Chondrocyte (in vitro differentiated cells): ENCODE data around the gene SRCIN1. TPM values are rescaled to one million over a fixed set of nuclear protein-coding genes. Genes with fewer than 3 reads are reported as not detected.
A peak's percentile ranks its signal among the peaks of the same experiment; 100 is the strongest.

Source experiments
- DNase-seq: peaks from one replicate; pipeline ENCODE4 v3.0.0; 2021; ENCODE audit warnings: mixed read lengths, low spot score
- H3K27ac Mint-ChIP-seq: one replicate; pipeline ENCODE4 v1.8.0; 2021; ENCODE audit warnings: mild to moderate bottlenecking, moderate library complexity, mixed read lengths; ENCODE audit not compliant: unreplicated experiment
- H3K27me3 Mint-ChIP-seq: 2 replicates; pipeline ENCODE4 v1.8.0; 2021; ENCODE audit warnings: low read depth, mixed read lengths
- H3K36me3 Mint-ChIP-seq: 2 replicates; pipeline ENCODE4 v1.8.0; 2021; ENCODE audit warnings: low read depth, mixed read lengths
- H3K4me1 Mint-ChIP-seq: 2 replicates; pipeline ENCODE4 v1.8.0; 2021; ENCODE audit warnings: low read depth, mild to moderate bottlenecking, mixed read lengths
- H3K4me3 Mint-ChIP-seq: one replicate; pipeline ENCODE4 v1.8.0; 2021; ENCODE audit warnings: mild to moderate bottlenecking, moderate library complexity, mixed read lengths; ENCODE audit not compliant: unreplicated experiment
- H3K9me3 Mint-ChIP-seq: 2 replicates; pipeline ENCODE4 v1.8.0; 2021; ENCODE audit warnings: low read depth, mixed read lengths
- total RNA-seq: library from RNA; stranded (reverse); gene quantifications from 3 replicates; pipeline ENCODE4 v1.2.1, GENCODE V29; 2021
- TF ChIP-seq, protein P1 (sequence below): fragments of 200-600 bp; sonication (generic); IDR thresholded peaks from 2 replicates; pipeline ENCODE4 v1.5.0; 2021; ENCODE audit warnings: antibody characterized with exemption, mild to moderate bottlenecking, moderate library complexity

Gene SRCIN1
- total RNA-seq, 1 donor from 2014 or later: 0.30 TPM

GRCh38 chr17:38577244-38577643, 28.5 kb downstream of the SRCIN1 start:
- Mint-ChIP-seq H3K27me3 (peaks cover 53% of the 10 kb centered on the region), H3K36me3 (no peaks in the 10 kb centered on the region), H3K9me3 (no peaks in the 10 kb centered on the region), H3K4me1 (peaks cover 31% of the 10 kb centered on the region), H3K4me3 (no peak overlapping the region), H3K27ac (no peak overlapping the region)
- DNase-seq: no peak
- TF ChIP-seq, protein P1, sequence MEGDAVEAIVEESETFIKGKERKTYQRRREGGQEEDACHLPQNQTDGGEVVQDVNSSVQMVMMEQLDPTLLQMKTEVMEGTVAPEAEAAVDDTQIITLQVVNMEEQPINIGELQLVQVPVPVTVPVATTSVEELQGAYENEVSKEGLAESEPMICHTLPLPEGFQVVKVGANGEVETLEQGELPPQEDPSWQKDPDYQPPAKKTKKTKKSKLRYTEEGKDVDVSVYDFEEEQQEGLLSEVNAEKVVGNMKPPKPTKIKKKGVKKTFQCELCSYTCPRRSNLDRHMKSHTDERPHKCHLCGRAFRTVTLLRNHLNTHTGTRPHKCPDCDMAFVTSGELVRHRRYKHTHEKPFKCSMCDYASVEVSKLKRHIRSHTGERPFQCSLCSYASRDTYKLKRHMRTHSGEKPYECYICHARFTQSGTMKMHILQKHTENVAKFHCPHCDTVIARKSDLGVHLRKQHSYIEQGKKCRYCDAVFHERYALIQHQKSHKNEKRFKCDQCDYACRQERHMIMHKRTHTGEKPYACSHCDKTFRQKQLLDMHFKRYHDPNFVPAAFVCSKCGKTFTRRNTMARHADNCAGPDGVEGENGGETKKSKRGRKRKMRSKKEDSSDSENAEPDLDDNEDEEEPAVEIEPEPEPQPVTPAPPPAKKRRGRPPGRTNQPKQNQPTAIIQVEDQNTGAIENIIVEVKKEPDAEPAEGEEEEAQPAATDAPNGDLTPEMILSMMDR: no peak

DNA sequence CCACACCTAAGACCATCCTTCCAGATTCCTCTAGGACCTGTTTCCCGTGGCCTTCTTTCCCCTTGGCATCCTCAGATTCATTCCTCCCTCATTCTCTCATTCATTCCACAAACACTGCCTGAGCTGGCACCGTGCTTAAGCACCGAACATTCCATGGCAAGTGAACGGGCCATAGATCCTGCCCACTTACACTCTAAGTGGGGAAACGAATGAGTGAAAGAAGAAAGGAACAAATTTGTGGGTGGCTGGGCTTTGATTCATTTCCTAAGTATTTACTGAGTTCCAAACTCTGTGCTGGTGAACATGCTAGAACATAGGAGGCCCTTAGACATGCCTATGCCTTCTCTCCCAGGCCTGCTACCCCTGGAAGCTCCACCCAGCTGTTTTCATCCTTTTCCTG, 30.0 kb downstream of the SRCIN1 start:
- Mint-ChIP-seq H3K36me3 (no peaks in the 10 kb centered on the region), H3K27me3 (peaks cover 62% of the 10 kb centered on the region), H3K27ac (no peak overlapping the region), H3K9me3 (no peaks in the 10 kb centered on the region), H3K4me3 (no peak overlapping the region), H3K4me1 (peaks cover 33% of the 10 kb centered on the region)
- no peak for DNase-seq
- TF ChIP-seq, protein P1: no peak

DNA sequence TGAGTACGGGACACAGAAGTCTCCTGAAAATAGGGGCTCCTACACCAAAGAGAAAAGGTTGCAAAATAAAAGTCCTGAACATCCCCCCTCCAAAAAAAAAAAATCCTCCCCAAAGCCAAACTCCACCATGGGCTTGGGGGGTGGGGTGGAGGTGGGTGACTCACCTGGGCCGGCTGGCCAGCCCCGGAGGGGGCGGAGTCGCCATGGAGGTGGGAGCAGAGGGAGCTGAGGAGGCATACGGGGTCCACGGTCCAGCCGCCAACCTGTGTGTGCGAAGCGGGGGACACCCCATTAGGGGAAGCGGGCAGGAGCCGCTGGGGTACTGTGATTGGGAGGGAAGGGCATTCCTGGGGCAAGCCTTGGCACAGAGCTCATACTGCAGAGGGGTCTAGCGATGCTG, 31.0 kb downstream of the SRCIN1 start:
- no peak overlapping the region for H3K27ac Mint-ChIP-seq
- no peaks in the 10 kb centered on the region for H3K9me3 Mint-ChIP-seq
- TF ChIP-seq, protein P1: no peak
- no peak overlapping the region for H3K4me3 Mint-ChIP-seq
- H3K36me3 Mint-ChIP-seq: no peaks in the 10 kb centered on the region
- no peak for DNase-seq
- peaks cover 66% of the 10 kb centered on the region for H3K27me3 Mint-ChIP-seq
- peaks cover 27% of the 10 kb centered on the region for H3K4me1 Mint-ChIP-seq

GRCh38 chr17:38572669-38573365, 32.9 kb downstream of the SRCIN1 start:
- H3K4me3 Mint-ChIP-seq: peak overlapping the region; percentile 44
- H3K27me3 Mint-ChIP-seq: peaks cover 74% of the 10 kb centered on the region
- DNase-seq: no peak
- no peaks in the 10 kb centered on the region for H3K9me3 Mint-ChIP-seq
- TF ChIP-seq, protein P1: no peak
- no peak overlapping the region for H3K27ac Mint-ChIP-seq
- H3K4me1 Mint-ChIP-seq: peaks cover 14% of the 10 kb centered on the region
- no peaks in the 10 kb centered on the region for H3K36me3 Mint-ChIP-seq

- DNase-seq: no peak
- peaks cover 14% of the 10 kb centered on the region for H3K4me1 Mint-ChIP-seq
- H3K9me3 Mint-ChIP-seq: no peaks in the 10 kb centered on the region
- no peak overlapping the region for H3K27ac Mint-ChIP-seq
- no peaks in the 10 kb centered on the region for H3K36me3 Mint-ChIP-seq
- TF ChIP-seq, protein P1: no peak
- peaks cover 73% of the 10 kb centered on the region for H3K27me3 Mint-ChIP-seq
- no peak overlapping the region for H3K4me3 Mint-ChIP-seq
Measured at GRCh38 chr17:38571833-38572668, 33.7 kb downstream of the SRCIN1 start.
